Psoas muscle (tissue), 8 donors: Measurements from ENCODE around the gene ITK. TPM values are rescaled to one million over a fixed set of nuclear protein-coding genes. Genes with fewer than 3 reads are reported as not detected.

Source experiments
- ATAC-seq, 4 donors: fragments of 200-7000 bp; cut with Tn5 transposase; one replicate each; pipeline ENCODE4 v1.9.1; 2020; ENCODE audit warnings: moderate library complexity in 3 of 4, mild to moderate bottlenecking in 2 of 4
- DNase-seq, 2 donors: peaks; one replicate each; pipeline ENCODE4 v3.0.0-alpha.2; 2020
- H3K27ac ChIP-seq: fragments of 200-600 bp; one replicate; pipeline ENCODE4 v1.8.0; 2022
- H3K27me3 ChIP-seq, 3 donors: fragments of 200-600 bp in 1 of 3; one replicate each; pipeline versions ENCODE4 v1.6.1 to v1.8.0; 2013 to 2022; ENCODE audit warnings: low read length in 2 of 3, mild to moderate bottlenecking in 2 of 3, moderate library complexity in 1 of 3; ENCODE audit not compliant: insufficient read depth in 3 of 3
- H3K36me3 ChIP-seq, 2 donors: fragments of 200-600 bp in 1 of 2; one replicate each; pipeline versions ENCODE4 v1.6.1 to v1.8.0; 2013 to 2022; ENCODE audit warnings: low read depth in 1 of 2, mild to moderate bottlenecking in 1 of 2, moderate library complexity in 1 of 2; ENCODE audit not compliant: insufficient read depth in 1 of 2
- H3K4me1 ChIP-seq: fragments of 200-600 bp; one replicate; pipeline ENCODE4 v1.8.0; 2022
- H3K4me3 ChIP-seq: fragments of 200-600 bp; one replicate; pipeline ENCODE4 v1.8.0; 2022; ENCODE audit warnings: mild to moderate bottlenecking
- H3K9me3 ChIP-seq: fragments of 200-600 bp; one replicate; pipeline ENCODE4 v1.8.0; 2022
- CTCF ChIP-seq: fragments of 200-600 bp; IDR thresholded peaks from one replicate; pipeline ENCODE4 v1.8.0; 2022; ENCODE audit warnings: antibody characterized with exemption
- WGBS, 3 donors: extraction: QIAGEN DNeasy Blood & Tissue Kit; methylation state at CpG; one replicate each; pipeline versions ENCODE4 v1.1.6 to v1.1.7; 2013; 5-methylcytosine and 5-hydroxymethylcytosine counted together
- intact Hi-C, 2 donors: fragments of 100-400 bp; cut with DNase I; formaldehyde crosslinking; loops; one replicate each; pipeline versions ENCODE4 v1.11.0 to v1.14.2; 2022
- polyA plus RNA-seq, 3 donors: library from polyadenylated mRNA; stranded (reverse); fragments of 200-250 nt; gene quantifications; one replicate each; pipeline ENCODE4 v1.2.3, GENCODE V29; 2013
- total RNA-seq, 4 donors: library from RNA; stranded (reverse); fragmentation: NEBNext Ultra II Directional in 2 of 4; extraction: Animal tissue kit (Norgen Biotek cat#: 25700) in 2 of 4; gene quantifications; one replicate each; pipeline versions ENCODE4 v1.2.1 to v1.2.4, GENCODE V29; 2021 to 2023
- donor health status: healthy with polysubstance abuse.
- donor health status: DM: no; HTN: no; CAD: no; lungs with moderate emphysema.
- donor health status: Bipolar disorder and iron deficiency.
- donor health status: healthy.
- donor health status: DM: yes; HTN: yes; CAD: no.
- donor health status: DM: no; HTN: no; CAD: no.
- donor health status: DM: no; HTN: no; CAD: no.
- donor health status: DM: yes; HTN: yes; CAD: no.

The ITK gene
- total and polyA plus RNA-seq, 7 donors = 0.04 to 1.0 (median 0.28) TPM

- Histone ChIP-seq H3K9me3 (no peaks in the 10 kb centered on the region), H3K27me3 (no peaks in the 10 kb centered on the region), H3K27ac (peak within 1 kb of the TSS; percentile 97), H3K36me3 (peaks cover 0 to 18% of the 10 kb centered on the region in 2 donors), H3K4me1 (peaks cover 8% of the 10 kb centered on the region), H3K4me3 (peak within 1 kb of the TSS; percentile 99)
- ATAC-seq = peak; percentile 98 to 99 (median 99)
- intact Hi-C loops = loop anchor here in 1 of 2 donors (10.0 kb wide), 1 partner anchor 602 kb away; the partner anchor contains the start of gene LSM11
- 0 to 1% (median 1%) methylated on average over 48 of the region's 48 CpGs for WGBS, 3 donors
- no peak for TF ChIP-seq CTCF
- peak; percentile 88 to 94 for DNase-seq
These were observed 38.1 kb upstream of the ITK start, which contains the start of gene MED7 for GRCh38 chr5:157142317-157143126. Gene MED7, minus strand, starts transcription at chr5:157142865. Its CDS starts 3,434 bp downstream, at chr5:157139431.

GRCh38 chr5:157143127-157143971, 37.3 kb upstream of the ITK start:
- no peak for TF ChIP-seq CTCF
- intact Hi-C loops = loop anchor here in 1 of 2 donors (10.0 kb wide), 1 partner anchor 601 kb away; the partner anchor contains the start of gene LSM11
- peaks cover 0 to 10% of the 10 kb centered on the region in 2 donors for H3K36me3 ChIP-seq

DNA sequence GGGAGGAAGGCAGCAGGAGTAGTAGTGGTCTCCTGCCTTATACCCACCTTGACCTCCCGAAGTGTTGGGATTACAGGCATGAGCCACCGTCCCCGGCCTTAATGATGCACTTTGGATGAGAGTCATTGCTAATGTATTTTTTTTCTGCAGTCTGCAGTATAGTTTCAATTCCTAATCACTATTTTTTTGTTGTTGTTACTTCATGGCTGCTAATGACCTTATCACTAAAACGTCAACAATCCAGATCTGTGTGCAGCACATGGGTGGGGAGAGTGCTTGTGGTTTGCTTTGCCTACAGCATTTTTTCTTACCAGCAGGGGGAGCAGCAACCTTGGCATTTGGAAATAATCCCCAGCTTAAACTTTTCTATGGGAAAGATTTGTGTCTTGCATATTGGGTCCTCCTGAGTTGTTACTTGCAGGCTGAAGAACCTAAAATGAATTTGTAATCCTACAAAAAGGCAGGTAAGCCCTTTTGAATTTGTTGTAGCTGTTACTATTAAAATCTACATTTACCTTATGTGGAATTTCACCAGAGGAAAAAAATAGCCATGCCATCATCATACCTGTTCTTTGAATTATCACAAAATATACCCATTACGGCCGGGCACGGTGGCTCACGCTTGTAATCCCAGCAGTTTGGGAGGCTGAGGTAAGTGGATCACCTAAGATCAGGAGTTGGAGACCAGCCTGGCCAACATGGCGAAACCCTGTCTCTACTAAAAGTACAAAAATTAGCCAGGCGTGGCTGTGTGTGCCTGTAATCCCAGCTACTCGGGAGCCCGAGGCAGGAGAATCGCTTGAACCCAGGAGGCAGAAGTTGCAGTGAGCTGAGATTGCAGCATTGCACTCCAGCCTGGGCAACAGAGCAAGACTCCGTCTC, 31.7 kb upstream of the ITK start:
- no peaks in the 10 kb centered on the region for H3K27me3 ChIP-seq
- intact Hi-C loops = loop anchor here in 1 of 2 donors (1.0 to 10.0 kb wide), 2 partner anchors 161 to 596 kb away; partner anchors contain the start of gene LSM11
- no peak overlapping the region for H3K4me3 ChIP-seq
- no peaks in the 10 kb centered on the region for H3K9me3 ChIP-seq
- 75 to 78% (median 77%) methylated on average over 14 of the region's 14 CpGs for WGBS, 3 donors
- TF ChIP-seq CTCF = peak; percentile 77
- no peaks in the 10 kb centered on the region for H3K4me1 ChIP-seq
- no peaks in the 10 kb centered on the region for H3K36me3 ChIP-seq
- DNase-seq (peak in 1 of 2 donors; percentile 27), ATAC-seq (peak in 3 of 4 donors; percentile 58 to 80 (median 63))
- H3K27ac ChIP-seq = no peak overlapping the region

More at GRCh38 chr5:157143127-157143971, 37.3 kb upstream of the ITK start:
- H3K9me3 ChIP-seq = no peaks in the 10 kb centered on the region
- H3K4me3 ChIP-seq = peak overlapping the region; percentile 99
- WGBS, 3 donors = 5 to 12% (median 8%) methylated on average over 33 of the region's 33 CpGs
- peak overlapping the region; percentile 97 for H3K27ac ChIP-seq
- H3K27me3 ChIP-seq = no peaks in the 10 kb centered on the region
- ATAC-seq (peak; percentile 49 to 76 (median 62)), DNase-seq (peak; percentile 43 to 59)
- peaks cover 8% of the 10 kb centered on the region for H3K4me1 ChIP-seq

DNA sequence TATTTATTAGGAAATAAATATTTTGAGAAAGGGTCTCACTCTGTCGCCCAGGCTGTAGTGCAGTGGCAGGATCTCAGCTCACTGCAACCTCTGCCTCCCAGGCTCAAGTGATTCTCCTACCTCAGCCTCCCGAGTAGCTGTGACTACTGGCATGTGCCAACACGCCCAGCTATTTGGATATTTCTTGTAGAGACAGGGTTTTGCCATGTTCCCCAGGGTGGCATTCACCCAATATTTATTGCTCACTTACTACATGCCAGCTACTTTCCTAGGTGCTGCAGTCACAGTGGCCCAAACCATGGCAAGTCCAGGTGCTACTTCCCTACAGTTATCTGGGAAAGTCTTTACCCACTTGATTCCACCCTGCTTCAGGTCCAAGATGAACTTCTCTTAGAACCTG, 29.6 kb upstream of the ITK start:
- intact Hi-C loops = no loop called here
- Histone ChIP-seq H3K27me3 (no peaks in the 10 kb centered on the region), H3K4me1 (no peaks in the 10 kb centered on the region)

More for the DNA sequence above, 29.6 kb upstream of the ITK start:
- TF ChIP-seq CTCF = no peak
- no peak overlapping the region for H3K4me3 ChIP-seq
- no peak for DNase-seq
- H3K27ac ChIP-seq = no peak overlapping the region
- no peaks in the 10 kb centered on the region for H3K9me3 ChIP-seq
- ATAC-seq = no peak
- WGBS, 3 donors = 71 to 81% (median 75%) methylated on average over 3 of the region's 3 CpGs
- no peaks in the 10 kb centered on the region for H3K36me3 ChIP-seq
